K562 (cell line): ENCODE results near the gene MAGI1.

Source experiments
- JUNB ChIP-seq: fragments of 450-650 bp; formaldehyde crosslinking; conservative IDR thresholded peaks from 2 replicates; pipeline ENCODE4 v1.4.0; 2020; ENCODE audit warnings: mild to moderate bottlenecking
- MAX ChIP-seq: sonication (generic); formaldehyde crosslinking; IDR thresholded peaks from 2 replicates; pipeline ENCODE4 v1.9.0; 2022; ENCODE audit warnings: mild to moderate bottlenecking, missing genetic modification reagents
- RBFOX2 ChIP-seq: fragments of 200-400 bp; formaldehyde crosslinking; IDR thresholded peaks from 2 replicates; pipeline ENCODE4 v1.6.1; 2017; ENCODE audit warnings: low read depth, mild to moderate bottlenecking, low read length, moderate library complexity
- USF2 ChIP-seq: sonication (generic); formaldehyde crosslinking; IDR thresholded peaks from 2 replicates; pipeline ENCODE4 v1.5.0; 2020; ENCODE audit warnings: missing genetic modification reagents

- TF ChIP-seq RBFOX2 (no peak), USF2 (no peak), JUNB (CRISPR knock-in tag) (no peak), MAX (CRISPR knock-in tag) (no peak)
Observed at GRCh38 chr3:65484964-65485363, 553.8 kb downstream of the MAGI1 start.
